ENCODE results near the gene RXRG.

RXRG gene

DNA sequence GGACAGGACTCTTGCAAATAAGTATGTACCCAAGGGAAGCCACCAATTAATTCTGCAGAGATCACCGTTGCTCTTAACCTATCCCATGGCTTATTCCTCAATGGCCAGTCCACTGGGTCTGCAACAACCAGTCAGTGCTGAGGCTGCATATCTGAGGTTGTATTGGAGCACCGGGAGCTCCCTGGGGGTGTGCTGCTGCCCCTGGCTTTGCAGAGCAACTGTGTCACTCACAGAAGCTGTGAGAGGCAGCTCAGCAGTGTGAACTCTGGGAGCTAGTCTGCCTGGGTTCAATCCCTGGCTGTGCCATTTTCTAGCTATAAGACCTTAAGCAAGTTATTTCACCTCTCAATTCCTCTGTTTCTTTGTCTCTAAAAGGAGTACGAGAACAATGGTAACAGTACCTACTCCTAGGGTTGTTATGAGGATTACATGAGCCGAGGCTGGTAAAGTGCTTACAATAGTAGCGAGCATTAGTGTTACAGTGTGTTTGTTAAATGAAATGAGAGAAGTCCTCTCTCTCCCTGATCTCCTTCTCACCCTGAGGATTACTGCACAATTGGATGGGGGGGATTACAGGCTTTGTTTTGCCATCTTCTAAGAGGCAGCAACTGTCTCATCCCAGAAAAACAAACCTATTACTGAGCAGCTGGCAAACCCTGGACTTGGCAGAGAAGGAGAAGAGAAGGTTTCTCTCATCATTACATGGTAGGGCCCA, 3.6 kb downstream of the RXRG start:
- no peak for DNase-seq (ENCODE audit: extremely low read depth, low read depth)
- TF ChIP-seq, protein P1, sequence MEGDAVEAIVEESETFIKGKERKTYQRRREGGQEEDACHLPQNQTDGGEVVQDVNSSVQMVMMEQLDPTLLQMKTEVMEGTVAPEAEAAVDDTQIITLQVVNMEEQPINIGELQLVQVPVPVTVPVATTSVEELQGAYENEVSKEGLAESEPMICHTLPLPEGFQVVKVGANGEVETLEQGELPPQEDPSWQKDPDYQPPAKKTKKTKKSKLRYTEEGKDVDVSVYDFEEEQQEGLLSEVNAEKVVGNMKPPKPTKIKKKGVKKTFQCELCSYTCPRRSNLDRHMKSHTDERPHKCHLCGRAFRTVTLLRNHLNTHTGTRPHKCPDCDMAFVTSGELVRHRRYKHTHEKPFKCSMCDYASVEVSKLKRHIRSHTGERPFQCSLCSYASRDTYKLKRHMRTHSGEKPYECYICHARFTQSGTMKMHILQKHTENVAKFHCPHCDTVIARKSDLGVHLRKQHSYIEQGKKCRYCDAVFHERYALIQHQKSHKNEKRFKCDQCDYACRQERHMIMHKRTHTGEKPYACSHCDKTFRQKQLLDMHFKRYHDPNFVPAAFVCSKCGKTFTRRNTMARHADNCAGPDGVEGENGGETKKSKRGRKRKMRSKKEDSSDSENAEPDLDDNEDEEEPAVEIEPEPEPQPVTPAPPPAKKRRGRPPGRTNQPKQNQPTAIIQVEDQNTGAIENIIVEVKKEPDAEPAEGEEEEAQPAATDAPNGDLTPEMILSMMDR (IDR thresholded peaks at IDR 0.05; ENCODE audit: low read depth, low read length): no peak

DNA sequence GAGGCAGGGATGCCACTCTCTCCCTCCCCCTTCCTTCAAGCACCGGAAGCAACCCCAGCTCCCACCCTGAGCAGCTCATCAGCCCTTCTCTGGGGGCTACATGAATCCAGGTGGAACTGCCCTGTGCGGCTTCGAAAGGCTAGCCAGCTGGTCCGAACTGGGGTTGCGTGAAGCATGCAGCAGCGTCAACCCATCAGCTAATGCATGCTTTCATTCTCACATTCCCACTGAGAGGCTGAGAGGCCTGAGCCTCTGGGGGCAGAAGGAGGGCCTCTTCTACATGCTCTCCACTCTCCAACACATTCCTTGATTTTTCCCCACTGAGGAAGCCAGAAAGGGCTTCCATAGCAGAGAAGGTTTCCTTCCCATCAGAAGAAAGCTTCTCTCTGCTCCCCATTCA, 5.6 kb downstream of the RXRG start:
- DNase-seq (ENCODE audit: extremely low read depth, low read depth): no peak
- TF ChIP-seq, protein P1 (IDR thresholded peaks at IDR 0.05; ENCODE audit: low read depth, low read length): no peak

DNA sequence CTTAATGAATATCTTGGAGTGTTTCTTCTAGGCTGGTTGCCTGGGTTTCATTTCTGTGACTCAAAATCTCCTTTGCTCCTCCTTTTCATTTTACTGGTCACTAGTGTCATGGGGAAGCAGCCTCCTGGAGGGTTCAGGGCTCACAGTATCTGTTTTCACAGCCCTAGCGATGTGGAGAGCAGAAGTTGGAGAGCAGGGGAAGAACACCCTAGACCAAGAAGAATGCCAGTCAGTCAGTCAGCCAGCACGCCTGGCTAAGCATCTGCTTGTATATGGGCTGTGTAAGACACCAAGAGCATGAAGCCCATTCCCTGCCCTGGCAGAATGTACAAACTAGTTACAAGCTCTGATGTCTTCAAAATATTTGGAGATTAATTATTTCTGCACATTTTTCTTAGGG, 7.9 kb downstream of the RXRG start:
- no peak for DNase-seq (ENCODE audit: extremely low read depth, low read depth)
- TF ChIP-seq, protein P1 (IDR thresholded peaks at IDR 0.05; ENCODE audit: low read depth, low read length): no peak

DNA sequence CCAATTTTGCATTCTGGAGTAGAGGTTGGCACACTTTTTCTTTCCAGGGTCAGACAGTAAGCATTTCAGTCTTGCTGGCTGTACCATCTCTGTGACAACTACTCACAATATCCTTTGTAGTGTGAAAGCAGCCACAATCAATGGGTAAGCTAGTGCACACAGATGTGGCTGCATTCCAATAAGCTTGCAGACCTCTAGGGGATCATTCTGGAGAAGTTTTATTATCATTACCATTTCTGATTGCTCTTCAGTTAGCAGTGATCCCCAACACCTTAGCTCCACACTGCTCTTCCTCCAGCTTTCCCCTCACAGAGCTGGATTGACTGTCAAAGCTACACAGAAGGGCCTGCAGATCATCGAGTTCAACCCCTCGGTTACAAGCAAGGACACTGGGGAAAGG, 9.1 kb downstream of the RXRG start:
- no peak for DNase-seq (ENCODE audit: extremely low read depth, low read depth)
- TF ChIP-seq, protein P1 (IDR thresholded peaks at IDR 0.05; ENCODE audit: low read depth, low read length): no peak

DNA sequence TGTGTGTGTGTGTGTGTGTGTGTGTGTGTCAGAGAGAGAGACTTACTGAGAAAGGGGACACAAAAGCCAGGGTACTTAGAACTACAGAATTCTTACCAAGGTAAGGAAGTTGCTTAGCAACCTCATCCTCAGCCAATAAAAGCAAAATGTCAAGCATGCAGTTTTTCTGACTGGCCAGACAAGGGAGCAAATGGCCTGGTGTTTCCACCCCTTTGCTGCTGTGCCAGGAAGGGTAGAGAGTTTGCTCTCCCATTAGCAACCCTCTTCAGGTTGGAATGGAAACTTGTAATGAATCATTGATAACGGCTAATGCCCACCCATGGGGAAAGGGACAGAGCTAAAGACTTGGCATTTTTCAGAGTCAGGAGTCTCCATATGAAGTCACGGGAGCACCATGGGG, 10.6 kb downstream of the RXRG start:
- TF ChIP-seq, protein P1 (IDR thresholded peaks at IDR 0.05; ENCODE audit: low read depth, low read length): no peak
- DNase-seq (ENCODE audit: extremely low read depth, low read depth): no peak

DNA sequence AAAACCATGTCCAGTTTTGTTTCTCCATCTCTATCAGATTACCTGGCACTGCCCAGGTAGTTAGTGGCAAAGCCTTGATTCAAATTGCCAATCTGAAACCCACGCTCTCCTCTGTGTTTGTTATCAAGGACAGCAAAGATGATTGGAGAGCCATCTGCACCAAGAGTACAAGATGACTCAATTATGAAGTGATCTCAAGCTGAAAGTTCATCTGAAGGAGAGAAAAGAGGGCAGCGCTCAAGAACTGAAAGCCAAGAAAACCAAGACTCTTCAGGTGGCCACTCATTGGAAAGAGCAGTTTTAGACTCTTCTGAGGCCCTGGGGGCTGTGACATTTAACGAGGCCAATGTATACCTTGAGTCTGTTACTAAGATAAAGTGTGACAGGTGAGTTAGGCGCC, 13.8 kb downstream of the RXRG start:
- no peak for DNase-seq (ENCODE audit: extremely low read depth, low read depth)
- TF ChIP-seq, protein P1 (IDR thresholded peaks at IDR 0.05; ENCODE audit: low read depth, low read length): no peak

DNA sequence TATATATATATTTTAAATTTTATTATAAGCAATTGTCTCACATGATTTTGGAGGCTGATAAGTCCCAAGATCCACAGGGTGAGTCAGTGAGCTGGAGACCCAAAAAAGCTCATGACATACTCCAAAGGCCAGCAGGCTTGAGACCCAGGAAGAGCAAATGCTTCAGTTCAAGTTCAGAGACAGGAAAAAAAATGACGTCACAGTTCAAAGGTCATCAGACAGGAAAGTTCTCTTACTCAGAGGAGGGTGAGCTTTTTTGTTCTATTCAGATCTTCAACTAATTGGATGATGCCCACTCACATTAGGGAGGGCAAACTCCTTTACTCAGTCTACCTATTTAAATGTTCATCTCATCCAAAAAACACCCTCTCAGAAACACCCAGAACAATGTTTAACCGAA, 18.2 kb downstream of the RXRG start:
- TF ChIP-seq, protein P1 (IDR thresholded peaks at IDR 0.05; ENCODE audit: low read depth, low read length): no peak
- no peak for DNase-seq (ENCODE audit: extremely low read depth, low read depth)
